Esophagus squamous epithelium (tissue), 5 donors: Measurements from ENCODE around the gene GEMIN5. TPM values are rescaled to one million over a fixed set of nuclear protein-coding genes. Genes with fewer than 3 reads are reported as not detected.

Source experiments
- DNase-seq: peaks from one replicate; lab custom pipeline; 2025; lab: John Stamatoyannopoulos, UW
- H3K27ac ChIP-seq, 4 donors: fragments of 200-600 bp; sonication (generic); one replicate each; pipeline ENCODE4 v1.5.1; 2016 to 2019; ENCODE audit warnings: mild to moderate bottlenecking in 1 of 4
- H3K27me3 ChIP-seq, 4 donors: fragments of 200-600 bp; sonication (generic); 1 replicate in 3 of 4; 2 replicates in 1 of 4; pipeline versions ENCODE4 v1.5.1 to v1.6.0; 2017 to 2021; ENCODE audit warnings: antibody characterized with exemption in 1 of 4
- H3K36me3 ChIP-seq, 3 donors: fragments of 200-600 bp; sonication (generic); one replicate each; pipeline ENCODE4 v1.5.1; 2016 to 2019
- H3K4me1 ChIP-seq, 3 donors: fragments of 200-600 bp; sonication (generic); one replicate each; pipeline ENCODE4 v1.5.1; 2017 to 2019
- H3K4me3 ChIP-seq, 4 donors: fragments of 200-600 bp; sonication (generic); 1 replicate in 3 of 4; 2 replicates in 1 of 4; pipeline ENCODE4 v1.5.1; 2016 to 2019; ENCODE audit warnings: mild to moderate bottlenecking in 2 of 4, moderate library complexity in 1 of 4
- H3K9me3 ChIP-seq, 3 donors: fragments of 200-600 bp; sonication (generic); one replicate each; pipeline ENCODE4 v1.5.1; 2016 to 2019
- POLR2A ChIP-seq, 4 donors: fragments of 450-650 bp; IDR thresholded peaks; one replicate each; pipeline ENCODE4 v1.6.1; 2017; ENCODE audit warnings: antibody characterized with exemption in 4 of 4, mild to moderate bottlenecking in 4 of 4, moderate library complexity in 3 of 4
- WGBS, 2 donors: methylation state at CpG; one replicate each; pipeline ENCODE4 v1.1.5; 2018; 5-methylcytosine and 5-hydroxymethylcytosine counted together
- intact Hi-C: fragments of 100-400 bp; cut with DNase I; formaldehyde crosslinking; loops from one replicate; pipeline ENCODE4 v1.15.0; 2022
- total RNA-seq, 4 donors: library from RNA; depleted of rRNA; stranded (reverse); fragments of >200 nt; gene quantifications; one replicate each; pipeline ENCODE4 v1.1.0, GENCODE V29; 2016
- TF ChIP-seq, protein P1 (sequence below), 6 experiments: fragments of 450-650 bp in 4 of 6; fragments of 200-600 bp in 2 of 6; sonication (generic) in 2 of 6; IDR thresholded peaks; one replicate each; pipeline ENCODE4 v1.5.1; 2016 to 2019; ENCODE audit warnings: antibody characterized with exemption in 6 of 6, mild to moderate bottlenecking in 4 of 6, moderate library complexity in 4 of 6
- donor health status: DM: yes; HTN: yes; CAD: no.

The GEMIN5 gene
- total RNA-seq, 4 donors from 2014 or later = 10.1 to 18.1 (median 13.2) TPM

DNA sequence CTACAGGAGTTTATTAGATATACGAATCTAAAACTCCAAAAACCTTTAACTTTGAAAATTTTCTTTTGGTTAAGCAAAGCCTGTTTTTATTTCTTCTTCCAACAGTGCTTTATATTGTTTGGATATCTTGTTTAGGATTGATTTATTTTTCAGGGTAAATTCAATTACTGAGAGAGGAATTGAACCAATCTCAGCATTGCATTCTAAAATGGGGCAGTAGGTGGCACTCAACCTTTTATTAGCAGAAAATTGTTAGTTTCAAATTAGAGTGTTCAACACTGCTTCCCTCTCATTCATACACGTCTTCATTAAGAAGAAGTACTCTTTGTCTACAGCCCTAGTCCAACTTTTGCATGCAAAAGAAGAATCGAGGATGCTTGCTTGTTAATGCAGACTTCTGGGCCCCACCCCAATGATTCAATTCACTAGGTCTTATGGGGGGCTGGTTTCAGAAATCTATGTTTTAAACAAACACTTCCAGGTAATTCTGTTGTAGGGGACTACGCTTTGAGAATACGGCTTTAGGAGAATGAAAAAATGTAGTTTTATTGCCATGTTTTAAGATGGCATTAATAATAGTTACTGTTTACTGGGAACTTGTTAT, 29.5 kb upstream of the GEMIN5 start:
- Histone ChIP-seq H3K36me3 (peaks cover 0 to 46% (median 0%) of the 10 kb centered on the region in 3 donors), H3K27me3 (no peaks in the 10 kb centered on the region), H3K27ac (no peak overlapping the region), H3K4me3 (no peak overlapping the region), H3K4me1 (peaks cover 0 to 5% (median 0%) of the 10 kb centered on the region in 3 donors), H3K9me3 (no peaks in the 10 kb centered on the region)
- 71 to 83% methylated on average over 5 of the region's 5 CpGs for WGBS, 2 donors
- TF ChIP-seq, protein P1, sequence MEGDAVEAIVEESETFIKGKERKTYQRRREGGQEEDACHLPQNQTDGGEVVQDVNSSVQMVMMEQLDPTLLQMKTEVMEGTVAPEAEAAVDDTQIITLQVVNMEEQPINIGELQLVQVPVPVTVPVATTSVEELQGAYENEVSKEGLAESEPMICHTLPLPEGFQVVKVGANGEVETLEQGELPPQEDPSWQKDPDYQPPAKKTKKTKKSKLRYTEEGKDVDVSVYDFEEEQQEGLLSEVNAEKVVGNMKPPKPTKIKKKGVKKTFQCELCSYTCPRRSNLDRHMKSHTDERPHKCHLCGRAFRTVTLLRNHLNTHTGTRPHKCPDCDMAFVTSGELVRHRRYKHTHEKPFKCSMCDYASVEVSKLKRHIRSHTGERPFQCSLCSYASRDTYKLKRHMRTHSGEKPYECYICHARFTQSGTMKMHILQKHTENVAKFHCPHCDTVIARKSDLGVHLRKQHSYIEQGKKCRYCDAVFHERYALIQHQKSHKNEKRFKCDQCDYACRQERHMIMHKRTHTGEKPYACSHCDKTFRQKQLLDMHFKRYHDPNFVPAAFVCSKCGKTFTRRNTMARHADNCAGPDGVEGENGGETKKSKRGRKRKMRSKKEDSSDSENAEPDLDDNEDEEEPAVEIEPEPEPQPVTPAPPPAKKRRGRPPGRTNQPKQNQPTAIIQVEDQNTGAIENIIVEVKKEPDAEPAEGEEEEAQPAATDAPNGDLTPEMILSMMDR (IDR thresholded peaks at IDR 0.05) = peak in 5 of 6 experiments; percentile 16 to 50 (median 30)
- TF ChIP-seq POLR2A (IDR thresholded peaks at IDR 0.05) = no peak
- intact Hi-C loops = no loop called here
- no peak for DNase-seq

DNA sequence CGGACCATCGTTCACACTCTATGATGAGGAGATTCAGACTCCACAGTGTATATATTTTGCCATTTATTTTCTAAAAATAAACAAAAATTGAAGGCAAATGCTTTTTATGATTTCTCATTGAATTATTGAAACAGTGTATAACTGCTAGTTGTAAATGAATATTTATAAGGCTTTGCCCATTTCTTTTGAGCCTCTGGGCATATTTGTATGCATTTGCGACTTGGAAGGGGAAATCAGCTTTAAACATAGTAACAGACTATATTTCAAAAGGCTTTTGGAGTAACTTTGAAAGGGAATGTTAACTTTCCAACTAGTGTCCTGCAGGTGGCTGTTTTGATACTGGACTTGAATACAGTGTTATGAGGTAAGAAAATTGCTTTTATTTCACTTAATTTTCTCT, 28.9 kb upstream of the GEMIN5 start:
- 89 to 93% methylated on average over 3 of the region's 3 CpGs for WGBS, 2 donors
- peak overlapping the region in 1 of 4 donors; percentile 18 for H3K27ac ChIP-seq
- peaks cover 0 to 51% (median 0%) of the 10 kb centered on the region in 3 donors for H3K36me3 ChIP-seq
- TF ChIP-seq POLR2A (IDR thresholded peaks at IDR 0.05) = no peak
- TF ChIP-seq, protein P1 (IDR thresholded peaks at IDR 0.05) = no peak
- intact Hi-C loops = no loop called here
- H3K27me3 ChIP-seq = no peaks in the 10 kb centered on the region
- no peaks in the 10 kb centered on the region for H3K9me3 ChIP-seq
- no peak overlapping the region for H3K4me3 ChIP-seq
- no peak for DNase-seq
- peaks cover 0 to 5% (median 0%) of the 10 kb centered on the region in 3 donors for H3K4me1 ChIP-seq

DNA sequence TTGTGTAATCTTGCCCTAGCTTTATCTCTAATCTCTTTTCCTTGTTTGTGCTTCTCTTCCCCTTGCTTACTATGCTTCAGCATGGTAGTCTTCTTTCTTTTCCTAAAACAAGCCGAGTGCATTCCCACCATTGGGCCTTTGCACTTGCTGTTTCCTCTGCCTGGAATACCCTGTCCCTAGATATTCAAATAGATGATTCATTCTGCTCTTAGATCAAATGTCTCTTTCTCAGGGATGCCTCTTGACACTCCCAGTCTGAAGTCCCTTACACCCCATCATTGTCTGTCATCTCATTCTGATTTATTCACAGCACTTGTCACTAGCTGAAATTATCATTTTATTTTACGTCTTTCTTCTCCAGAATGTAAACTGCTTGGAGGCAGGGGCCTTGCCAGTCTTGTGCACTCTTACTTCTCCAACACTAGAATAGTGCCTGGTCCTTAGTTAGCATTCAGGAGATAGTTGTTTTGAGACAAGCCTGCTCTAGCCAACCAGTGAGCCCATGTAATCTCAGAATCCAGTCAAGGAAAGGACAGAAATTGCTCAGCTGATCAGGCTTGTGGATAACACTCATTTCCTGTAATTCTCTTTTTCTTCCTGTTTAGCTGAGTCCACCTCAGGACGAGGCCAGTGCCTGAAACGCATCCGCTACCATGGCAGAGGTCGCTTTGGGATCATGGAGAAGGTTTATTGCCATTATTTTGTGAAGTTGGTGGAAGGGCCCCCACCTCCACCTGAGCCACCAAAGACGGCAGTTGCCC, 28.2 kb upstream of the GEMIN5 start:
- intact Hi-C loops = no loop called here
- Histone ChIP-seq H3K27ac (peak overlapping the region in 1 of 4 donors; percentile 18), H3K4me3 (no peak overlapping the region), H3K4me1 (peaks cover 0 to 5% (median 0%) of the 10 kb centered on the region in 3 donors), H3K36me3 (peaks cover 0 to 57% (median 3%) of the 10 kb centered on the region in 3 donors), H3K27me3 (no peaks in the 10 kb centered on the region), H3K9me3 (no peaks in the 10 kb centered on the region)
- 79 to 83% methylated on average over 6 to 7 of the region's 7 CpGs for WGBS, 2 donors
- DNase-seq = no peak
- TF ChIP-seq POLR2A (IDR thresholded peaks at IDR 0.05) = no peak

DNA sequence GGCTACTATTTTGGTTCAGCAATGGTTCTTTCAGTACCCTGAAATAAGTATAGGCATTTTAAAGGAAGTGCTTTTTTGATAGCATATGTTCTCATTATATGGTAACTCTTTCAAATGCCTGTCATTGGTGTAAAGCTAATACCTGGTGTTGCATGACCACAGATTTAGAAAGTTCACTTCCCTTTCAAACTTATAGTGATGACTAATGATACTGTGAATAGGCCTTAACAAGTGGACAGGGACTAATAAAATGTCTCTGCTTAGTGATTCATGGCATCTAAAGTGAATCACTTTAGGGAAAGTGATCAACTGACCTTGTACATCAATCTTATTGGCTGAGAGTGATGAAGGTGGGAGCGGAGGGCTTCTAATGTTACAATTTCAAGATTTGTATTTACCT, 24.5 kb upstream of the GEMIN5 start:
- intact Hi-C loops = no loop called here
- Histone ChIP-seq H3K9me3 (no peaks in the 10 kb centered on the region), H3K4me3 (no peak overlapping the region), H3K4me1 (peaks cover 0 to 5% (median 0%) of the 10 kb centered on the region in 3 donors), H3K36me3 (peaks cover 0 to 76% (median 11%) of the 10 kb centered on the region in 3 donors), H3K27ac (no peak overlapping the region), H3K27me3 (no peaks in the 10 kb centered on the region)
- TF ChIP-seq, protein P1 (IDR thresholded peaks at IDR 0.05) = no peak
- no peak for TF ChIP-seq POLR2A (IDR thresholded peaks at IDR 0.05)
- DNase-seq = no peak
- 95 to 100% methylated on average over 1 of the region's 1 CpG for WGBS, 2 donors

DNA sequence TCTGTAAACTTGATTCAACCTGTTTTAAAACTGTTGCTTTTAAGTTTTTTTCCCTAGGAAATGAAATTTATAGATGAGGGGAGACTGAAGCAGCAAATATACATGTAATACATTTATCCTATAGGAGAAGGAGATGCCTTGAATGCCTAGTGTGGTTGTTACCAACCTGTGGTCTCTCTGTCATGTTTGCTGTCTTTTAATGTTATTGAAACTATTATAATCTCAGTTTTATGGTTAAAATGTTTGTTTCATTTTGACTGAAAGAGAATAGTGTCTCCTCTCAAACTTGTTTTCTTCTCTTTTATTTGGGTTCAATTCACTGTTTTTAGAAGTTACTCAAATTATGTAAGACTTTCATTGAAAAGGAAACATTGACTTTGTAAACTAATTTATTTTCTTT, 18.7 kb upstream of the GEMIN5 start:
- no peak overlapping the region for H3K4me3 ChIP-seq
- DNase-seq = no peak
- H3K36me3 ChIP-seq = peaks cover 0 to 91% (median 10%) of the 10 kb centered on the region in 3 donors
- H3K27ac ChIP-seq = no peak overlapping the region
- intact Hi-C loops = no loop called here
- no peaks in the 10 kb centered on the region for H3K9me3 ChIP-seq
- TF ChIP-seq, protein P1 (IDR thresholded peaks at IDR 0.05) = no peak
- TF ChIP-seq POLR2A (IDR thresholded peaks at IDR 0.05) = no peak
- no peaks in the 10 kb centered on the region for H3K27me3 ChIP-seq
- H3K4me1 ChIP-seq = no peaks in the 10 kb centered on the region
